Cardiac muscle cell (in vitro differentiated cells and primary cell): ENCODE data around the gene PAWR. TPM values are rescaled to one million over a fixed set of nuclear protein-coding genes. Genes with fewer than 3 reads are reported as not detected.
"Not testable (repeated sequence)": the region's sequence is repeated elsewhere in the genome, so short reads cannot be mapped to it uniquely, and the experiment has no call there.

Experiments used
- DNase-seq, 2 donors: peaks; one replicate each; pipeline versions ENCODE4 v3.0.0 to v3.0.0-alpha.2; 2010 to 2017; ENCODE audit warnings: low read depth in 1 of 2, low spot score in 1 of 2
- H3K27ac ChIP-seq: fragments of 200-600 bp; sonication (generic); 2 replicates; pipeline ENCODE4 v1.5.1; 2016
- H3K27me3 ChIP-seq: fragments of 200-600 bp; sonication (generic); 2 replicates; pipeline ENCODE4 v1.6.0; 2016; ENCODE audit warnings: control low read depth
- H3K36me3 ChIP-seq: fragments of 200-600 bp; sonication (generic); 2 replicates; pipeline ENCODE4 v1.5.1; 2016; ENCODE audit warnings: control low read depth
- H3K4me1 ChIP-seq: fragments of 200-600 bp; sonication (generic); 2 replicates; pipeline ENCODE4 v1.8.1; 2017; ENCODE audit warnings: low read depth, mild to moderate bottlenecking, mixed run types
- H3K4me3 ChIP-seq: fragments of 200-600 bp; sonication (generic); 2 replicates; pipeline ENCODE4 v1.5.1; 2016; ENCODE audit warnings: mild to moderate bottlenecking
- H3K9me3 ChIP-seq: fragments of 200-600 bp; sonication (generic); 2 replicates; pipeline ENCODE4 v1.5.1; 2017; ENCODE audit warnings: low read depth, mild to moderate bottlenecking, control low read depth
- polyA plus RNA-seq: library from polyadenylated mRNA; unstranded; fragments of >200 nt; fragmentation: Nextera tagmentation; extraction: Ambion mirVana; gene quantifications from 2 replicates; pipeline ENCODE4 v1.2.1, GENCODE V29; 2016
- total RNA-seq: library from RNA; depleted of rRNA; stranded (reverse); fragments of >200 nt; gene quantifications from 2 replicates; pipeline ENCODE4 v1.2.3, GENCODE V29; 2016
- TF ChIP-seq, protein P1 (sequence below): IDR thresholded peaks from 2 replicates; pipeline ENCODE4 v1.5.1; 2012; ENCODE audit warnings: low read depth, mild to moderate bottlenecking, low read length

Gene PAWR
- total and polyA plus RNA-seq, 2 experiments from 2014 or later: 58.1 to 94.0 TPM

DNA sequence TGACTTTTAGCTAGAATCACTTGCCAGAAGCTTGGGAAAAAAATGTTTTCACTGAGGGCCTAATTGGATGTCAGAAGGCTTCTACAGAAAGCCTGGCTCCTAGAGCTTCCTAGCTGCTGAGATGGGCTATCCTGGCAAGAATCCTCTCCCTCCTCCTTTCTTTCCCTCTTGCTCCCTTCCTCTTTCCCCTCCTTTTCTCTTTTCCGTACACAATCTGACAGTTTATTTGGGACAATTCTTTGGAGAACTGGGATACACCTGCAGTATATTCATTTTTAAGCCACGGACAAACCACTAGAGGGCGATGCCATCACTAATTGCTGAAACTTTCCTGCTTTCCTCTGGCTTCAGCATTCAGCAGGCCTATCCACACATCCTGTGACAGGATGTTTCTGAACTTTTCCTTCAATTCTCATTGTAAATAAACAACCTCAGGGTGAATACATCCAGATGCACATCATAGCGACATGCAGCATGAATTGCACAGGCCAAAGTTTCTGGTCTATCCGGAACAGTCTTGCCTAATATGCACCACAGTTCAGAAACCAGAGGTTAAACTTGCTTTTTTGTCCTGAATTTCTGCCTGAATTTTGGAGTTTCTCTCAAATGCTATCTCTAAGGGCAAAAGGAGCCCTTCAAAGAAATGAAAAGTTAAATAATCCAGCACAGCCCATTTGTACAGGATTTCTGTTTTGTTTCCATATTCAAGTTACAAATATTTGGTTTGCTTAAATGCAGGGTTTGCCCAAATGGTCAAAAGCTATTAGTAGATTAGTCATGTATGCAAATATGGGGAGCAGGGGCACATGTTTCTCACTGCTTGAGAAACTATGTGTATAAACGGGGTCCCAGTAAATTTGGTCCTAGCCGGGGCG is 142.8 kb downstream of the PAWR start:
- peak overlapping the region; percentile 91 for H3K27ac ChIP-seq
- no peaks in the 10 kb centered on the region for H3K9me3 ChIP-seq
- no peaks in the 10 kb centered on the region for H3K27me3 ChIP-seq
- H3K4me3 ChIP-seq: no peak overlapping the region
- TF ChIP-seq, protein P1, sequence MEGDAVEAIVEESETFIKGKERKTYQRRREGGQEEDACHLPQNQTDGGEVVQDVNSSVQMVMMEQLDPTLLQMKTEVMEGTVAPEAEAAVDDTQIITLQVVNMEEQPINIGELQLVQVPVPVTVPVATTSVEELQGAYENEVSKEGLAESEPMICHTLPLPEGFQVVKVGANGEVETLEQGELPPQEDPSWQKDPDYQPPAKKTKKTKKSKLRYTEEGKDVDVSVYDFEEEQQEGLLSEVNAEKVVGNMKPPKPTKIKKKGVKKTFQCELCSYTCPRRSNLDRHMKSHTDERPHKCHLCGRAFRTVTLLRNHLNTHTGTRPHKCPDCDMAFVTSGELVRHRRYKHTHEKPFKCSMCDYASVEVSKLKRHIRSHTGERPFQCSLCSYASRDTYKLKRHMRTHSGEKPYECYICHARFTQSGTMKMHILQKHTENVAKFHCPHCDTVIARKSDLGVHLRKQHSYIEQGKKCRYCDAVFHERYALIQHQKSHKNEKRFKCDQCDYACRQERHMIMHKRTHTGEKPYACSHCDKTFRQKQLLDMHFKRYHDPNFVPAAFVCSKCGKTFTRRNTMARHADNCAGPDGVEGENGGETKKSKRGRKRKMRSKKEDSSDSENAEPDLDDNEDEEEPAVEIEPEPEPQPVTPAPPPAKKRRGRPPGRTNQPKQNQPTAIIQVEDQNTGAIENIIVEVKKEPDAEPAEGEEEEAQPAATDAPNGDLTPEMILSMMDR: peak; percentile 78
- peak; percentile 66 to 79 for DNase-seq
- H3K36me3 ChIP-seq: no peaks in the 10 kb centered on the region
- peaks cover 24% of the 10 kb centered on the region for H3K4me1 ChIP-seq

DNA sequence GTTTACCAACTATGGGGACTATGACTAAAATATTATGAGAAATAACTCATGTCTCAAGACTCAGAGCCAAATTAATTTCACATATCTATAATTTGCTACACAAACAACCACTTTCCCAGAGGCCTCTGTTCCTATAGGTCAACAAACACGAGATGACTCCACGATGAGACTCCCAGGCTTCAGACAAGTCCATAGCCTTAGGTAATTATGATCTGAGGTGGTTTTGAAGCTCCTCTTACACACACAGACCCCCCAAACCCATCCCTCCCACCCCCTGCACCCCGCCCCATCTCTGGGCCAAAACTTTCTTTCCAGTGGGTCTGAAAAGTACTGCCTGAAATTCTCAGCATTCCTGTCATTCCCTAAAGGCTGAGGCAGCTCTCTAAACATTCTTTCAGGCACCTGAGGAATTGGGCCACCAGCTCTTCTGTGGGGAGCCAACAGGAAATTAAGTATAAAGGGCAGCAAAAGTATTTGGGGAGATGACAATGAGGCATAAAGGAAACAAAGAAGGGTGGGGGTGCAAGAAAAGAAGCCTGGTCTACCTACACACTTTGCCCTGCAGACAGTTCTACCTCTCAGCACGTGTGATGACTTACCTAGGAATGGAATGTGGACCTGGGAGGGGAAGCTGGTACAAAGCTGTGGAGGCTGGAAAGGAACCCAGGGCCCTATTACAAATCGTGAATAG is 143.6 kb downstream of the PAWR start:
- no peak overlapping the region for H3K4me3 ChIP-seq
- no peaks in the 10 kb centered on the region for H3K9me3 ChIP-seq
- H3K4me1 ChIP-seq: peaks cover 24% of the 10 kb centered on the region
- H3K27me3 ChIP-seq: no peaks in the 10 kb centered on the region
- H3K27ac ChIP-seq: peak overlapping the region; percentile 91
- TF ChIP-seq, protein P1: no peak
- DNase-seq: peak; percentile 46 to 64
- H3K36me3 ChIP-seq: no peaks in the 10 kb centered on the region

DNA sequence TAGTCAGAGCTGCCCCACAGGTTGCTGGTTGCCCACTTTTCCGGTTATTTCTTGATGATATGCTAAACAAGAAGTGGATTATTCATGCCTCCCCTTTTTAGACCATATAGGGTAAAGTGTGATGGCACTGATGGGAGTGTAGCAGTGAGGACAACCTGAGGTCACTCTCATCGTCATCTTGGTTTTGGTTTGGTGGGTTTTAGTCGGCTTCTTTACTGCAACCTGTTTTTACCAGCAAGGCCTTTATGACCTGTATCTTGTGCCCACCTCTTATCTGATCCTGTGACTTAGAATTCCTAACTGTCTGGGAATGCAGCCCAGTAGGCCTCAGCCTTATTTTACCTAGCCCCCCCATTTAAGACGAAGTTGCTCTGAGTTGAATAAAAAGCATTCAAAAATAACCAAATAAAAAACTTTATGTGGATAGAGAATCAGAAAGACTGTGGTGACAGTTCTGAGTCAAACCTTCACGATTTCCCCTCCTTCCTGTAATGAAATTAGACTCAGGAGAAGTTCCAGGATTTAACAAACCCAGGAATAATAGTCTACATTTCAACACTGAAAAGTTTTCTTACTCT is 144.2 kb downstream of the PAWR start:
- Histone ChIP-seq H3K27me3 (no peaks in the 10 kb centered on the region), H3K4me1 (peaks cover 24% of the 10 kb centered on the region), H3K36me3 (no peaks in the 10 kb centered on the region), H3K9me3 (no peaks in the 10 kb centered on the region), H3K4me3 (no peak overlapping the region), H3K27ac (peak overlapping the region; percentile 91)
- DNase-seq: peak in 1 of 2 donors; percentile 7
- TF ChIP-seq, protein P1: no peak

DNA sequence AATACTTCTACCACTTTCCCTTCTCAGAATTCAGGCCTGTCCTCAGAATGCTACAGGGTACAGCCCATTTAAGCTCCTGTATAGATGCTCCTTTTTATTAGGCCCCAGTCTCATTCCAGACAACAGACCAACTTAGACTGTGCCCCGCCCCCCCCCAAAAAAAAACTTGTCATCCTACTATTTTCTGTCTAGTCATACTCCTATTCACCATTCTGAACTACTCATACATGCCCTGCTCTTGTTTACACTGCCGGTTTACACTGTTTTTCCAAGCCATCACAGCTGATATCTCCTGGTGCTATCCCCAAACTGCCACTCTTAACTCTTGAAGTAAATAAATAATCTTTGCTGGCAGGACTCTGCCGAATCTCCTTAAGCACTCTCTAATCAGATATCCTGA is 146.3 kb downstream of the PAWR start:
- H3K4me1 ChIP-seq: peaks cover 21% of the 10 kb centered on the region
- H3K27ac ChIP-seq, H3K27me3 ChIP-seq, DNase-seq, H3K36me3 ChIP-seq, H3K4me3 ChIP-seq, H3K9me3 ChIP-seq: not testable (repeated sequence)

DNA sequence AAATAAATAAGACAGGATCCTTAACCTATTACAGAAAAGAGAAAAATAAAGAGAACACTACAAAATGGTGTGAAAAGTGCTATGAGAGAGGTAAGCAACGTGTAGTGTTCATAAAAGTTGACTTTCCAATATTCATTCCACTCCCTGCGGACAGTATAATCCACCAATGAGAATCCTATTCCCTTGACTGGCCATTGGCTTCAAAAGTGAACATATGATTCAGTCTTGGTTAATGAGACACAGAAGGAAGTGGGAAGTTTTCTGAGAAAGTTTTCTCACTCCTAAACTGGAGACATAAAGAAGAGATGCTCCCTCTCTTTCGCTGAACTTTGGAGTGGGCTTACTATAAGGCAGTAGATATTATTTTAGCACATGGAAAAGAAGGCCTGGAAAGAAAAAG is 153.1 kb downstream of the PAWR start:
- no peaks in the 10 kb centered on the region for H3K4me1 ChIP-seq
- DNase-seq: no peak
- H3K9me3 ChIP-seq: no peaks in the 10 kb centered on the region
- H3K27me3 ChIP-seq: no peaks in the 10 kb centered on the region
- H3K4me3 ChIP-seq: no peak overlapping the region
- no peak overlapping the region for H3K27ac ChIP-seq
- no peaks in the 10 kb centered on the region for H3K36me3 ChIP-seq
- TF ChIP-seq, protein P1: no peak
